Activated T-helper 9 cell treated with anti-CD3 and anti-CD28 coated beads, Interleukin-2, amount 50 U/mL, for 16 hours (primary cell): Measurements from ENCODE around the gene TMEM143.
"Not testable (repeated sequence)": the region's sequence is repeated elsewhere in the genome, so short reads cannot be mapped to it uniquely, and the experiment has no call there.

ENCODE experiments used
- DNase-seq: peaks from one replicate; pipeline ENCODE4 v3.0.0-alpha.2; 2020; ENCODE audit warnings: low read depth

The TMEM143 gene

GRCh38 chr19:48330012-48330681, 33.6 kb downstream of the TMEM143 start:
- peak; percentile 74 for DNase-seq

GRCh38 chr19:48329167-48329891, 34.4 kb downstream of the TMEM143 start:
- DNase-seq = peak; percentile 23

- peak; percentile 76 for DNase-seq
These were observed 38.4 kb downstream of the TMEM143 start, which contains the start of gene EMP3 for GRCh38 chr19:48325265-48325910. EMP3 (plus strand) TSS chr19:48325552; CDS start chr19:48326845, 1,293 bp downstream.

- peak; percentile 98 for DNase-seq
These were observed 41.8 kb downstream of the TMEM143 start for GRCh38 chr19:48321622-48322591.

GRCh38 chr19:48321372-48321621, 42.4 kb downstream of the TMEM143 start:
- peak; percentile 92 for DNase-seq

- DNase-seq = peak; percentile 70
These were observed 43.8 kb downstream of the TMEM143 start for GRCh38 chr19:48319647-48320541.

- no peak for DNase-seq
These were observed 45.3 kb downstream of the TMEM143 start for GRCh38 chr19:48318286-48318987.

GRCh38 chr19:48317708-48317960, 46.1 kb downstream of the TMEM143 start:
- DNase-seq = not testable (repeated sequence)

- no peak for DNase-seq
These were observed 48.0 kb downstream of the TMEM143 start for GRCh38 chr19:48315712-48316111.

- no peak for DNase-seq
These were observed 52.4 kb downstream of the TMEM143 start for GRCh38 chr19:48311384-48311783.

- DNase-seq = no peak
These were observed 53.5 kb downstream of the TMEM143 start for GRCh38 chr19:48310227-48310626.

GRCh38 chr19:48309731-48310130, 54.0 kb downstream of the TMEM143 start:
- not testable (repeated sequence) for DNase-seq

GRCh38 chr19:48308631-48309586, 54.8 kb downstream of the TMEM143 start:
- no peak for DNase-seq

- DNase-seq = no peak
These were observed 59.9 kb downstream of the TMEM143 start for GRCh38 chr19:48303866-48304265.

GRCh38 chr19:48303367-48303766, 60.4 kb downstream of the TMEM143 start:
- DNase-seq = no peak

GRCh38 chr19:48302600-48302959, 61.2 kb downstream of the TMEM143 start:
- no peak for DNase-seq

- no peak for DNase-seq
These were observed 61.7 kb downstream of the TMEM143 start for GRCh38 chr19:48301886-48302599.

- DNase-seq = no peak
These were observed 65.8 kb downstream of the TMEM143 start for GRCh38 chr19:48297975-48298374.
